Activated CD8-positive, alpha-beta memory T cell treated with anti-CD3 and anti-CD28 coated beads, Interleukin-2, amount 50 U/mL, for 4 hours (primary cell): ENCODE results near the gene WFS1.

ENCODE experiments used
- DNase-seq: peaks from one replicate; pipeline ENCODE4 v3.0.0-alpha.2; 2020

The WFS1 gene

GRCh38 chr4:6262176-6262575 is 7.5 kb upstream of the WFS1 start:
- DNase-seq, result no peak

DNA sequence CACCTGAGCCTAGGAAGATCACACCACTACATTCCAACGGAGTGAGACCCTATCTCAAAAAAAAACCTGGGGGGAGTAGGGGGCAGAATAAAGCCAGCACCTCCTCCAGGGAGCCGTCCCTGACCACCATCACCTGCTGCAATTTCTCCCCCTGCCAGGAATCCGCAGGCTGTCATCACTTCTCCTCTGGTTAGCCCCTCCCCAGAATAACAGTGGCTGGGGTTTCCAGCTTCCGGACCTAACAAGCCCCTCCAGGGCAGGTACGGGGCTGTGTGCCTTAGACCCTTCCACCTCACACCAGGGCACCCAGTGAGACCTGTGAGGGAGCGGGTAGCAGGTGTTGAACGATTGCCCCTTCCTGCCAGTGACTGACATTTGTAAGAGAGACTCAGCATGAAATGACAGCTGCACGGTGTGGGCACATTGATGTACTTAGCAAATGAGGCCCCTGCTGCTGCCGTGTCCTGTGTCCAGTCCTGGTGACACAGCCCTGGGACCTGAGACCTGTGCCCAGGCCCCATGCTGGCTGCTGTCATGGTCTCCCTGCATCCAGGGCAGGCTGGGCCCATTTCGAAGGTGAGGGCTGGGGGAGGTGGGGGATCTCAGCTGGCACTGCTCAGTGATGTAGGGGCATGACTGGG is 6.7 kb upstream of the WFS1 start:
- no peak for DNase-seq

- DNase-seq, result no peak
These were observed 6.0 kb upstream of the WFS1 start for GRCh38 chr4:6263526-6264224.

- DNase-seq, result no peak
These were observed 5.5 kb upstream of the WFS1 start for GRCh38 chr4:6264225-6264540.

GRCh38 chr4:6265546-6265945 is 4.1 kb upstream of the WFS1 start:
- no peak for DNase-seq

- DNase-seq, result no peak
These were observed 2.1 kb upstream of the WFS1 start for GRCh38 chr4:6267573-6267972.

DNA sequence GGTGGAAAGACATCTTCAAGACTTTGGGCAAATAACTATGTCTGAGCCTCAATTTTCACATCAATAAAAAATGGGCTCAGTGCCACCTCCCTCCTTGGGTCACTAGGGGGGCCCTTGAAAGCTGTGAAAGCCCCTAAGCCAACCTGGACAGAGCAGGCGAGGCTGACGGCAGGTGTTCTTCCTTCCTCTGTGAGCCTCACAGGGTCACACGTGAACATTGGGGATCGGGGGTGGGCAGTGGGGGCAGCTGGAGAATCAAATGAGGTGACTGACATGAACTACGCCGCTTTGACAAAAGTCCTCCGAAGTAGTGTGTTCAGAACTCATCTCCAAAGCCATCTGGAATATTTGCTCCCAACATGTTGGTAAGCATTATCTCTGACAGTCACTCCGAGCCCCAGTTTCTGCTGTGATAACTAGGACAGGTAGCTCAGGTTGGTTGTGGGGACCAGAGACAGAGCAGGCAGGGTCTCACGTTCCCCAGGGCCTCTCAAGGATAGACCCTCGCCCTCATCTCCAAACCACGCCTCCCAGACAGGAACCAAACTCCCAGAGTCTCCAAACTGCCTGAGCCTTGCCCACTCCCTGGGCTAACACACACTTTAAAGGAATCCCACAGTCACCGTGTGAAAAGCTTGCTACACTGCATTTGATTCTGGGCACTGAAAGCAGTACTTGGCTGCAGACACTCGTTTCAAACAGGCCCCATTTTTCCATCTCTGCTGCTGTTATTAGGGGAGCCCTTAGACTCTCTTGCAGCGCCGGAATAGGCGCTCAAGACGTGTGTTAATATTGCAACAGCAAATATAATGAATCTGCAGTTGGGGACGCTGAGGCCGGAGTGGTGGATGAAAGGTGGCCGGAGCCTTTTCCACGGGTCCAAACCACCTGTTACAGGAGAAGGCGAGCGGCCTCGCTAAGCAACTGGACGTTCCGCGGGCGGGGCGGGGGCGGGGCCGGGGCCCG is 717 bp upstream of the WFS1 start:
- no peak for DNase-seq

GRCh38 chr4:6270636-6271121 is 1.0 kb downstream of the WFS1 start:
- DNase-seq, result no peak

GRCh38 chr4:6271206-6271605 is 1.6 kb downstream of the WFS1 start:
- no peak for DNase-seq

DNA sequence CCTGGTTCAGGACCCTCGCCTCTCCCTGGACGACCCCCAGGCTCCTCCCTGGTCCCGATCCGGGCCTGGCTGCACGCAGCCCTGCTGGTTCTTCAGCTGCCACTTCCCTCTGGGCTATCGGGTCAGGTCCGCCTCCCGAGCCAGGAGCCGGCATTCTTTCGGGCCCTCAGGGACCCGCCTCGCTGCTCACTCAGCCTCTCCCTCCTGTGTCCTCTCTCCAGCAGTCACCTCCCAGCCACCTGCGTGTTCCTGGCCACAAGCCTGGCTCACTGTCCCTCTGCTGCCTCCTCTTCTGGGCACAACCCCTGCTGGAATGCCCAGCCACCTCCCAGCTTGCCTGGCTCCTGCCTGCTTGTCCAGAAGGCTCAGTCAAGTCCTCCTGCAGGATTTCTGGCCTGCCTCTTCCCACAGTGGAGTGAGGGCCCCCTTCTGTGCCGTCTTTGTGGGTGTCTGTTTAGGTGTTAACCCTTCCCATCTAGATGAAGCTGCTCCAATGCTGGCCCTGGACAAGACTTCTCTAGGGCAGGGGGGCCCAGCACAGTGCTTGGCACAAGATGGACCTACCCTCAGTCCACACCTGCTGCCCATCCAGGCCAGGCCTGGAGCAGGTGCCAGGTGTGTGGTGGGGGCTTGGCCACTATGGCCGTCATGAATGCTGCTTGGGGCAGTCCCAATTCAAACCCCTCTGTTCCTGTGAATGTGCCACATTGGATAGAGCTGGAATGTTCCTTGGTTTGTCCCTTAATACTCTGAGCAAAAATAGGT is 2.2 kb downstream of the WFS1 start:
- no peak for DNase-seq

- DNase-seq, result no peak
These were observed 3.4 kb downstream of the WFS1 start for GRCh38 chr4:6272863-6273660.

DNA sequence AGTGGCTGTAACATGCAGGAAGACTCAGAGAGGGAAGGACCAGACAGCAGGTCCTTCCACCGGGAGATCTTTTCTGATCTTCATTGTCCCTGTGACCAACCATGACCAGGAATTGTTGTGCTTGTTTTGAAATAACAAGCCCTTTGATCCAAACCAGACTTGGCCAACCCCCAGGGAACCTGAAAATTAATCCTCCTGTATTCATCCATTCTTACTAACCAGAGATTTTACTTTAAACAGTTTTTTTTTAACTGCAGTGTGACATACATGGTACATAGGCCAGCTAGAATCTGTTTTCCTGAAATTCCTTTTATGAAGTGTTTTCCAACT is 4.0 kb downstream of the WFS1 start:
- DNase-seq, result no peak

DNA sequence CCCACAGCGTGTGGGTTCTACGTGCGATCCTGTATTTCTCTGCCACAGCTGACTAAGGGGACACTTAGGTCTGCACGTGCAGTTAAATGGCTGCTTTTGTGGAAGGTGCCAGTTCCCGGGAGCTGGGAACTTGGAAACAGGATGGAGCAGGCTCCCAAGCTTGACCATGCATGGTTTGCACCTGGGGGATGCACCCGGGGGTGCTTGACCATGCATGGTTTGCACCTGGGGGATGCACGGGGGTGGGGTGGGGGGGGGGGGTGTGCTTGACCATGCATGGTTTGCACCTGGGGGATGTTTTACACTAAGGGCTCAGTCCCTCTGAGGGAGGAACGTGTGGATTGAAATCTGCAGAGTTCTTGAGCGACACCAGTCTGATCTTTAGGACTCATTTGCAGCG is 5.7 kb downstream of the WFS1 start:
- no peak for DNase-seq

- no peak for DNase-seq
These were observed 6.5 kb downstream of the WFS1 start for GRCh38 chr4:6275898-6276806.

DNA sequence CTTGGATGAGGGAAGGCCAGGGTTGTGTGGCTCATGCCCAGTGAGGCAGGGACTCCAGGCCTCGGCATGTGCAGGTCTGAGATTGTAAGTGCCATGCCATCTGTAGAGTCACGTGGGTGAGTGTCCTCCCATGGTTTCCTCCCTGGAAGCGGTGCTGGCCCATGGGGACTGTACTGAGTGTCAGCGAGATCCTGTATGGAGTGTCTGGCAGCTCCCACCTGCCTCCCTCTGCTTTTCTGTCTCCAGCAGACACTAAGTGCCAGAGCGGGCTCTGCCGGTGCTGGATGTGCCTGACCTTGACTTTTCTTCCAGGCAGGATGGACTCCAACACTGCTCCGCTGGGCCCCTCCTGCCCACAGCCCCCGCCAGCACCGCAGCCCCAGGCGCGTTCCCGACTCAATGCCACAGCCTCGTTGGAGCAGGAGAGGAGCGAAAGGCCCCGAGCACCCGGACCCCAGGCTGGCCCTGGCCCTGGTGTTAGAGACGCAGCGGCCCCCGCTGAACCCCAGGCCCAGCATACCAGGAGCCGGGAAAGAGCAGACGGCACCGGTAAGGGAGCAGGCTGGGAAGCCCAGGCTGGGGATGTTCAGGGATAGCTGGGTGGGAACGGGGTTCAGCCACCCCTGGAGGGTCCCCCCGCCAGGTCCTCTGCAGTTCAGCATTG is 7.6 kb downstream of the WFS1 start:
- DNase-seq, result no peak

DNA sequence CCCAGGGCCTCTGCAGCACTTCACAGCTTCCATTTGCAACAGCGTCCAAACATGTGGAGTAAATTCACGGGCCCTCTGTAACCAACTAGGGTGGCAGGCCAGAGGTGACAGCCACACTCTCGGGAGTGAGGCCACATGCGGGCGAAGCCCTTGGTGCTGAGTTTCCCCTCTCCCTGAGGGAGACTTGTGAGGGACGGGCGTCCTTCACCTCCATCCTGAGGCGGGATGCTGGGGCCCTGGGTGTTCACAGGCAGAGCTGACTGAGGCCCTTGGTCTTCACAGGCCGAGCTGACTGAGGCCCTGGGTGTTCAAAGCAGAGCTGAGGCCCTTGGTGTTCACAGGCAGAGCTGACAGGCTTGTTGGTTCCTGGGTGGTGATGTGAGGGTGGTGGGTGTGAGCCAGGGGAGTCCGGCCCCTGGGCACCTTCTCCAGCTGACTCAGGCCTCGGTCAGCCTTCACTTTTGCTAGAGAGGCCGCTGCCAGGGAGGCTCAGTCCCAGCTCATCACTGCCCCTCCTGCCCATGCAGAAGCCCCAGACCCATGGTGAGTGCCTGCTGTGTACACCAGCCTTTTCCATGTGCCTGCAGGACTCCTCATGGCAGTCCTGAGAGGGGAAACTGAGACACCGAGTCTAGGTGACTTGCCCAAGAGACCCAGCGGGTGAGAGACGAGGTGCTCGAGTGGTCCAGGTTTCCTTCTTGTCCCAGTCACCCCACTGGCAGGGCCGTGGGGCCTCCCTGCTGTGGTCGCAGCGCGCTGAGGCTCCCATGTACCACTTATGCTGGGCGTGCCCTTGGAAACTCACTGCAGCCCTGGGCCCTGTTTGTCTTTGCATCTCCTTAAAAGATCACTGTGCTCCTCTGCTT is 8.5 kb downstream of the WFS1 start:
- DNase-seq, result no peak

DNA sequence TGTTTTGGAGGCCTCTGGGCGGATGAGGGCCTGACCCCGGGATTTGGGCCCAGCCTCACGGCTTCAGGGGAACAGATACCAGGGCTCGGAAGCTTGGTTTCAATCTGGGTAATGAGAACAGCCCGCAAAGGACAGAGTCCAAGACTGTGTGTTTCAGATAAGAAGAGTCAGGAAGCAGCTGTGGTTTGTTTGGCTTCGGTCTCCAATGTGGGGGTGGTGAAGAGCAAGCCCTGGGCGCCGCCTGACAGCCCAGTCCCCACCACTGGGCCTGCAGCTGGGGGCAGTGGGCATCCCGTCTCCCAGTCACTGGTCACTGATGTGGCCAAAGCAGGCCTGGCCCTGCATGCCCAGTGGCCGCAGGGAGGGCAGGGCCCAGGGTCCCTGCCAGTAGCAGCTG is 9.1 kb downstream of the WFS1 start:
- DNase-seq, result no peak

GRCh38 chr4:6279582-6280289 is 10.1 kb downstream of the WFS1 start:
- no peak for DNase-seq
